ENCODE measurements around the gene RAB31. TPM values are rescaled to one million over a fixed set of nuclear protein-coding genes. Genes with fewer than 3 reads are reported as not detected.

RAB31 gene
- polyA plus RNA-seq, 1 donor (not counting 4 experiments of a cell fraction or from before 2014, with no cell fraction given), result 47.0 TPM

DNA sequence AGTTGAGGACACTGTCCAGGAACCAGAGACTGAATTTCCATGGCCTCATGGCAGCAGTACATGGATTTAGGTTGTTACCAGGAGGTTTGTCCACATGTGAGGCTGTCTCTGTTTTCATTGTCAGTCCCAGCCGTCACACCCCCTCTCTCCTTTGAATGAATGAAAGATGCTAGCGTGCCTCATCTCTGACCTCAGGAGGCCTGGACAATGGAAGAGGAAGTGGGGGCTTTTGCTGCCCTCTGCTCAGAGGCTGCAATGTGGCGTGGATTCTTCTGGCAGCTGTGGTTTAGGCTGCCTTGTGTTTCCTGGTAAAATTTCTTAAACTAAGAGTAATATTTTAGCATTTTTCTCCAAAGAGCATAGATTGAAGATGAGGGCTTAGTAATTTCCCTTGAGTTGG, 47.5 kb downstream of the RAB31 start:
- TF ChIP-seq EZH2 (IDR thresholded peaks at IDR 0.05; ENCODE audit: low read length), result no peak
- TF ChIP-seq, protein P1, sequence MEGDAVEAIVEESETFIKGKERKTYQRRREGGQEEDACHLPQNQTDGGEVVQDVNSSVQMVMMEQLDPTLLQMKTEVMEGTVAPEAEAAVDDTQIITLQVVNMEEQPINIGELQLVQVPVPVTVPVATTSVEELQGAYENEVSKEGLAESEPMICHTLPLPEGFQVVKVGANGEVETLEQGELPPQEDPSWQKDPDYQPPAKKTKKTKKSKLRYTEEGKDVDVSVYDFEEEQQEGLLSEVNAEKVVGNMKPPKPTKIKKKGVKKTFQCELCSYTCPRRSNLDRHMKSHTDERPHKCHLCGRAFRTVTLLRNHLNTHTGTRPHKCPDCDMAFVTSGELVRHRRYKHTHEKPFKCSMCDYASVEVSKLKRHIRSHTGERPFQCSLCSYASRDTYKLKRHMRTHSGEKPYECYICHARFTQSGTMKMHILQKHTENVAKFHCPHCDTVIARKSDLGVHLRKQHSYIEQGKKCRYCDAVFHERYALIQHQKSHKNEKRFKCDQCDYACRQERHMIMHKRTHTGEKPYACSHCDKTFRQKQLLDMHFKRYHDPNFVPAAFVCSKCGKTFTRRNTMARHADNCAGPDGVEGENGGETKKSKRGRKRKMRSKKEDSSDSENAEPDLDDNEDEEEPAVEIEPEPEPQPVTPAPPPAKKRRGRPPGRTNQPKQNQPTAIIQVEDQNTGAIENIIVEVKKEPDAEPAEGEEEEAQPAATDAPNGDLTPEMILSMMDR (optimal IDR thresholded peaks at IDR 0.05 in 1 of 3, IDR thresholded peaks at IDR 0.05 in 1 of 3, conservative IDR thresholded peaks at IDR 0.05 in 1 of 3; ENCODE audit: extremely low read depth in 1 of 3, insufficient read depth in 2 of 3, low read length in 3 of 3), result no peak
- Histone ChIP-seq H3K9me3 (ENCODE audit: control insufficient read depth, low read depth, low read length) (no peaks in the 10 kb centered on the region), H3K9me1 (ENCODE audit: control insufficient read depth, extremely low read depth, insufficient read depth, low read length) (peaks cover 6% of the 10 kb centered on the region), H4K20me1 (ENCODE audit: control insufficient read depth, extremely low read depth, insufficient read depth, low read length) (no peaks in the 10 kb centered on the region), H3K4me2 (ENCODE audit: control insufficient read depth, extremely low read depth, insufficient read depth, low read depth, low read length) (no peak overlapping the region), H3K4me1 (ENCODE audit: control insufficient read depth, extremely low read depth, insufficient read depth, low read length) (peaks cover 13% of the 10 kb centered on the region), H3K79me2 (ENCODE audit: control insufficient read depth, insufficient read depth, low read length) (peaks cover 21% of the 10 kb centered on the region), H3K27me3 (ENCODE audit: control insufficient read depth, extremely low read depth, insufficient read depth, low read length) (no peaks in the 10 kb centered on the region), H3K36me3 (ENCODE audit: control insufficient read depth in 2 of 2, extremely low read depth in 1 of 2, insufficient read depth in 2 of 2, low read length in 2 of 2) (peaks cover 0 to 1% of the 10 kb centered on the region in 2 experiments), H3K9ac (ENCODE audit: control insufficient read depth, extremely low read depth, insufficient read depth, low read length) (no peak overlapping the region), H3K27ac (ENCODE audit: control insufficient read depth, insufficient read depth, low read length) (no peak overlapping the region), H3K4me3 (ENCODE audit: control insufficient read depth in 2 of 3, extremely low read depth in 1 of 3, insufficient read depth in 2 of 3, low read depth in 1 of 3, low read length in 3 of 3) (no peak overlapping the region), H2AFZ (ENCODE audit: control insufficient read depth, low read length) (no peak overlapping the region)
- FAIRE-seq, result no peak
- dilution Hi-C loops (cut with MboI; ENCODE audit: extremely low pct_ligation_motif_present, low sequenced_read_pairs), result no loop called here
- DNase-seq (ENCODE audit: low read depth, low spot score), result no peak

- peaks cover 13% of the 10 kb centered on the region for H3K4me1 ChIP-seq (ENCODE audit: control insufficient read depth, extremely low read depth, insufficient read depth, low read length)
- no peak overlapping the region for H3K9ac ChIP-seq (ENCODE audit: control insufficient read depth, extremely low read depth, insufficient read depth, low read length)
- H4K20me1 ChIP-seq (ENCODE audit: control insufficient read depth, extremely low read depth, insufficient read depth, low read length), result no peaks in the 10 kb centered on the region
- H2AFZ ChIP-seq (ENCODE audit: control insufficient read depth, low read length), result no peak overlapping the region
- dilution Hi-C loops (cut with MboI; ENCODE audit: extremely low pct_ligation_motif_present, low sequenced_read_pairs), result no loop called here
- peaks cover 0 to 1% of the 10 kb centered on the region in 2 experiments for H3K36me3 ChIP-seq (ENCODE audit: control insufficient read depth in 2 of 2, extremely low read depth in 1 of 2, insufficient read depth in 2 of 2, low read length in 2 of 2)
- H3K9me3 ChIP-seq (ENCODE audit: control insufficient read depth, low read depth, low read length), result no peaks in the 10 kb centered on the region
- H3K4me3 ChIP-seq (ENCODE audit: control insufficient read depth in 2 of 3, extremely low read depth in 1 of 3, insufficient read depth in 2 of 3, low read depth in 1 of 3, low read length in 3 of 3), result no peak overlapping the region
- H3K79me2 ChIP-seq (ENCODE audit: control insufficient read depth, insufficient read depth, low read length), result peaks cover 21% of the 10 kb centered on the region
- no peak for DNase-seq (ENCODE audit: low read depth, low spot score)
- no peak for TF ChIP-seq EZH2 (IDR thresholded peaks at IDR 0.05; ENCODE audit: low read length)
- TF ChIP-seq, protein P1 (optimal IDR thresholded peaks at IDR 0.05 in 1 of 3, IDR thresholded peaks at IDR 0.05 in 1 of 3, conservative IDR thresholded peaks at IDR 0.05 in 1 of 3; ENCODE audit: extremely low read depth in 1 of 3, insufficient read depth in 2 of 3, low read length in 3 of 3), result no peak
- no peaks in the 10 kb centered on the region for H3K27me3 ChIP-seq (ENCODE audit: control insufficient read depth, extremely low read depth, insufficient read depth, low read length)
- H3K9me1 ChIP-seq (ENCODE audit: control insufficient read depth, extremely low read depth, insufficient read depth, low read length), result peaks cover 6% of the 10 kb centered on the region
- H3K27ac ChIP-seq (ENCODE audit: control insufficient read depth, insufficient read depth, low read length), result no peak overlapping the region
- H3K4me2 ChIP-seq (ENCODE audit: control insufficient read depth, extremely low read depth, insufficient read depth, low read depth, low read length), result no peak overlapping the region
- FAIRE-seq, result no peak
Observed at GRCh38 chr18:9756271-9756932, 48.3 kb downstream of the RAB31 start.

All from keratinocyte (primary cell).